Kidney (tissue), 14 donors: ENCODE measurements around the gene SLC7A4. TPM values are rescaled to one million over a fixed set of nuclear protein-coding genes. Genes with fewer than 3 reads are reported as not detected.

Experiments
- DNase-seq, 5 donors: peaks; one replicate each; pipeline ENCODE4 v3.0.0-alpha.2; 2013 to 2020
- FAIRE-seq: peaks from 2 replicates; lab custom pipeline; 2012; peaks lifted over from hg19 to GRCh38; lab: Jason Lieb, UNC
- H3K27ac ChIP-seq, 2 donors: one replicate each; pipeline ENCODE4 v1.7.0; 2013; ENCODE audit warnings: low read depth in 2 of 2, low read length in 2 of 2, inconsistent platforms in 1 of 2
- H3K27me3 ChIP-seq: one replicate; pipeline ENCODE4 v1.7.1; 2013; ENCODE audit warnings: low read length, inconsistent platforms; ENCODE audit not compliant: control insufficient read depth, insufficient read depth
- H3K36me3 ChIP-seq, 3 donors: one replicate each; pipeline versions ENCODE4 v1.7.0 to v1.7.1; 2013; ENCODE audit warnings: low read length in 3 of 3, control low read depth in 1 of 3, inconsistent platforms in 1 of 3; ENCODE audit not compliant: insufficient read depth in 3 of 3, control insufficient read depth in 2 of 3
- H3K4me1 ChIP-seq, 3 donors: one replicate each; pipeline versions ENCODE4 v1.7.0 to v1.7.1; 2013; ENCODE audit warnings: low read length in 3 of 3, inconsistent platforms in 1 of 3, low read depth in 1 of 3; ENCODE audit not compliant: control insufficient read depth in 2 of 3, insufficient read depth in 2 of 3
- H3K4me3 ChIP-seq, 3 donors: one replicate each; pipeline versions ENCODE4 v1.7.0 to v1.8.1; 2013; ENCODE audit warnings: low read length in 3 of 3, control low read depth in 1 of 3, inconsistent platforms in 1 of 3
- H3K9ac ChIP-seq, 3 donors: one replicate each; pipeline versions ENCODE4 v1.7.0 to v1.7.1; 2013; ENCODE audit warnings: low read length in 3 of 3, control low read depth in 1 of 3, inconsistent platforms in 1 of 3
- H3K9me3 ChIP-seq, 3 donors: one replicate each; pipeline versions ENCODE4 v1.7.0 to v1.7.1; 2013; ENCODE audit warnings: low read length in 3 of 3, control low read depth in 1 of 3, inconsistent platforms in 1 of 3; ENCODE audit not compliant: control insufficient read depth in 2 of 3, insufficient read depth in 1 of 3
- CTCF ChIP-seq: IDR thresholded peaks from 3 replicates; pipeline ENCODE4 v1.5.1; 2012; ENCODE audit warnings: mild to moderate bottlenecking, moderate library complexity, borderline replicate concordance; ENCODE audit not compliant: insufficient read depth; ENCODE audit errors: extremely low read depth
- intact Hi-C: fragments of 100-400 bp; cut with DNase I; formaldehyde crosslinking; loops from one replicate; pipeline ENCODE4 v1.11.1; 2022
- polyA plus RNA-seq: library from polyadenylated mRNA; stranded (reverse); fragments of 350-450 nt; fragmentation: Illumina TruSeq; extraction: RNeasy Lipid Tissue Mini Kit (QIAGEN cat#74804); gene quantifications from one replicate; pipeline ENCODE4 v1.2.3, GENCODE V29; 2014; ENCODE audit warnings: low read depth, low replicate concordance; ENCODE audit not compliant: insufficient read depth
- total RNA-seq: library from RNA; stranded (reverse); fragmentation: NEBNext Ultra II Directional; extraction: Animal tissue kit (Norgen Biotek cat#: 25700); gene quantifications from one replicate; pipeline ENCODE4 v1.2.1, GENCODE V29; 2021
- donor health status: control.
- donor health status: control.
- donor health status: control.
- donor health status: control.
- donor health status: control.
- donor health status: DM: yes; HTN: yes; CAD: no.
- donor health status: Normal renal cell carcinoma (clear cell type).

SLC7A4 gene
- total and polyA plus RNA-seq, 2 donors from 2014 or later = 0.57 to 1.2 TPM

- DNase-seq (no peak), FAIRE-seq (no peak)
- H3K36me3 ChIP-seq = peaks cover 0 to 5% (median 0%) of the 10 kb centered on the region in 3 donors
- TF ChIP-seq CTCF = no peak
- intact Hi-C loops = no loop called here
- peak overlapping the region; percentile 75 to 89 for H3K27ac ChIP-seq
- peaks cover 0 to 29% (median 27%) of the 10 kb centered on the region in 3 donors for H3K4me1 ChIP-seq
- H3K9ac ChIP-seq = peak overlapping the region; percentile 64 to 89 (median 67)
- H3K4me3 ChIP-seq = peak overlapping the region; percentile 78 to 83 (median 81)
- no peaks in the 10 kb centered on the region for H3K27me3 ChIP-seq
- no peaks in the 10 kb centered on the region for H3K9me3 ChIP-seq
Observed at GRCh38 chr22:20980938-20981722, 51.2 kb downstream of the SLC7A4 start.

GRCh38 chr22:20980523-20980922, 51.8 kb downstream of the SLC7A4 start:
- Histone ChIP-seq H3K4me1 (peaks cover 0 to 29% (median 27%) of the 10 kb centered on the region in 3 donors), H3K27ac (no peak overlapping the region), H3K9me3 (no peaks in the 10 kb centered on the region), H3K27me3 (no peaks in the 10 kb centered on the region), H3K9ac (peak overlapping the region in 1 of 3 donors; percentile 73), H3K36me3 (peaks cover 0 to 5% (median 0%) of the 10 kb centered on the region in 3 donors), H3K4me3 (no peak overlapping the region)
- no peak for DNase-seq
- intact Hi-C loops = no loop called here
- no peak for TF ChIP-seq CTCF
- no peak for FAIRE-seq

GRCh38 chr22:20979940-20980453, 52.4 kb downstream of the SLC7A4 start:
- Histone ChIP-seq H3K27me3 (no peaks in the 10 kb centered on the region), H3K36me3 (peaks cover 0 to 5% (median 0%) of the 10 kb centered on the region in 3 donors), H3K27ac (no peak overlapping the region), H3K9ac (peak overlapping the region in 1 of 3 donors; percentile 73), H3K4me1 (peaks cover 0 to 29% (median 27%) of the 10 kb centered on the region in 3 donors), H3K4me3 (peak overlapping the region in 1 of 3 donors; percentile 48), H3K9me3 (no peaks in the 10 kb centered on the region)
- DNase-seq (peak in 1 of 5 donors; percentile 75), FAIRE-seq (no peak)
- intact Hi-C loops = no loop called here
- no peak for TF ChIP-seq CTCF
